ENCODE results near the gene SEMA4G.
A peak's percentile ranks its signal among the peaks of the same experiment; 100 is the strongest.

SEMA4G gene

GRCh38 chr10:101000915-101001658, 31.8 kb downstream of the SEMA4G start:
- peak; percentile 61 for DNase-seq (ENCODE audit: low read depth)
- peak overlapping the region; percentile 80 for H3K4me3 ChIP-seq (ENCODE audit: low read length)
- TF ChIP-seq CTCF (IDR thresholded peaks at IDR 0.05; ENCODE audit: insufficient read depth, low read depth, low read length, missing control alignments) = no peak

GRCh38 chr10:101001659-101002035, 32.3 kb downstream of the SEMA4G start:
- no peak overlapping the region for H3K4me3 ChIP-seq (ENCODE audit: low read length)
- DNase-seq (ENCODE audit: low read depth) = no peak
- TF ChIP-seq CTCF (IDR thresholded peaks at IDR 0.05; ENCODE audit: insufficient read depth, low read depth, low read length, missing control alignments) = no peak

GRCh38 chr10:101002456-101002855, 33.2 kb downstream of the SEMA4G start:
- H3K4me3 ChIP-seq (ENCODE audit: low read length) = no peak overlapping the region
- no peak for DNase-seq (ENCODE audit: low read depth)
- TF ChIP-seq CTCF (IDR thresholded peaks at IDR 0.05; ENCODE audit: insufficient read depth, low read depth, low read length, missing control alignments) = no peak

GRCh38 chr10:101003639-101004206, 34.4 kb downstream of the SEMA4G start:
- no peak for DNase-seq (ENCODE audit: low read depth)
- no peak overlapping the region for H3K4me3 ChIP-seq (ENCODE audit: low read length)
- TF ChIP-seq CTCF (IDR thresholded peaks at IDR 0.05; ENCODE audit: insufficient read depth, low read depth, low read length, missing control alignments) = no peak

GRCh38 chr10:101005361-101005760, 36.1 kb downstream of the SEMA4G start:
- DNase-seq (ENCODE audit: low read depth) = no peak
- no peak overlapping the region for H3K4me3 ChIP-seq (ENCODE audit: low read length)
- no peak for TF ChIP-seq CTCF (IDR thresholded peaks at IDR 0.05; ENCODE audit: insufficient read depth, low read depth, low read length, missing control alignments)

GRCh38 chr10:101005869-101006567, 36.7 kb downstream of the SEMA4G start:
- no peak overlapping the region for H3K4me3 ChIP-seq (ENCODE audit: low read length)
- no peak for TF ChIP-seq CTCF (IDR thresholded peaks at IDR 0.05; ENCODE audit: insufficient read depth, low read depth, low read length, missing control alignments)
- no peak for DNase-seq (ENCODE audit: low read depth)

All from epithelial cell of esophagus (primary cell).